Activated gamma-delta T cell treated with anti-CD3 and anti-CD28 coated beads, Interleukin-2, amount 50 U/mL, for 16 hours (primary cell): ENCODE results near the gene AP4S1.

Experiments
- DNase-seq: peaks from one replicate; pipeline ENCODE4 v3.0.0-alpha.2; 2020; ENCODE audit warnings: low read depth

The AP4S1 gene

GRCh38 chr14:31137214-31137889 lies 111.9 kb downstream of the AP4S1 start:
- no peak for DNase-seq

GRCh38 chr14:31138301-31138700 lies 112.9 kb downstream of the AP4S1 start:
- no peak for DNase-seq

- DNase-seq: no peak
These were observed 113.9 kb downstream of the AP4S1 start for GRCh38 chr14:31139301-31139847.

- no peak for DNase-seq
These were observed 117.1 kb downstream of the AP4S1 start for GRCh38 chr14:31142455-31143087.
